ENCODE results near the gene CMTM8. TPM values are rescaled to one million over a fixed set of nuclear protein-coding genes. Genes with fewer than 3 reads are reported as not detected.
"Not testable (repeated sequence)": the region's sequence is repeated elsewhere in the genome, so short reads cannot be mapped to it uniquely, and the experiment has no call there.

CMTM8 gene
- total RNA-seq, 2 donors from 2014 or later = 5.2 to 7.2 TPM

- H3K4me3 Mint-ChIP-seq = no peak overlapping the region
- no peak overlapping the region for H3K27ac Mint-ChIP-seq
- no peaks in the 10 kb centered on the region for H3K36me3 Mint-ChIP-seq (ENCODE audit: low read depth)
- ATAC-seq (replicated peaks) = no peak
- H3K9me3 Mint-ChIP-seq = no peaks in the 10 kb centered on the region
- H3K27me3 Mint-ChIP-seq = no peaks in the 10 kb centered on the region
- H3K4me1 Mint-ChIP-seq = no peaks in the 10 kb centered on the region
Observed at GRCh38 chr3:32216172-32216783, 22.2 kb upstream of the CMTM8 start.

DNA sequence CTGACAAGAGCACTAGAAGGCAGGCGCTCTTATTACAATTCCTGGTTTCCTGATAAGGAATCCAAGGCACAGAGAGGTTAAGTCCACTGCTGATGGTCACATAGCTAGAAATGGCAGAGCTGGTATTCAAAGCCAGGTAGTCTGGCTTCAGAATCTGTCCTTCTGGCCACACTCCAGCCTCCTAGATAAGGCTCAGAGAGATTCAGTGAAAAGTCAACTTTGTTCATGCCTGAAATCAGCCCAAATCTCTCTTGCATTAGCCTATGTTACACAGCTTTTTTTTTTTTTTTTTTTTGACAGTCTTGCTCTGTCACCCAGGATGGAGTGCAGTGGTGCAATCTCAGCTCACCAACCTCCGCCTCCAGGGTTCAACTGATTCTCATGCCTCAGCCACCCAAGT is 21.1 kb upstream of the CMTM8 start:
- Mint-ChIP-seq H3K27ac (no peak overlapping the region), H3K4me3 (no peak overlapping the region), H3K27me3 (no peaks in the 10 kb centered on the region), H3K9me3 (no peaks in the 10 kb centered on the region), H3K36me3 (ENCODE audit: low read depth) (no peaks in the 10 kb centered on the region), H3K4me1 (no peaks in the 10 kb centered on the region)
- ATAC-seq (replicated peaks) = no peak

DNA sequence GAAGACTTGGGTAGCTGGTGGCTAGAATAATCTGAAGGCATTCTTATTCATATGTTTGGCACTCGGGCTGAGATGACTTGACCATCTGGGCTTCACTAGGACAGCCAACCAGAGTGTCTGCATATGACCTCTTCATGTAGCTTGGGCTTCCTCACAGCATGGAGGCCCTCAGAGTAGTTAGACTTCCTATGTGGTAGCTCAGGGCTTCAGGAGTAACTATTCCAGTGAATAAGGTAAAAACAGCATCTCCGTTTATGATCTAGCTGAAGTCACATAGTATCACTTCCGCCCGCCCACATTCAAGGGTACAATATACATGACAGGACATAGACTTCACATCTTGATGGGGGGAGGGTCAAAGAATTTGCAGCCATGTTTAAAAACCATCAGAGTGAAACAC is 18.9 kb upstream of the CMTM8 start:
- Mint-ChIP-seq H3K9me3 (no peaks in the 10 kb centered on the region), H3K27ac (no peak overlapping the region), H3K4me1 (no peaks in the 10 kb centered on the region), H3K27me3 (no peaks in the 10 kb centered on the region), H3K36me3 (ENCODE audit: low read depth) (no peaks in the 10 kb centered on the region), H3K4me3 (no peak overlapping the region)
- no peak for ATAC-seq (replicated peaks)

DNA sequence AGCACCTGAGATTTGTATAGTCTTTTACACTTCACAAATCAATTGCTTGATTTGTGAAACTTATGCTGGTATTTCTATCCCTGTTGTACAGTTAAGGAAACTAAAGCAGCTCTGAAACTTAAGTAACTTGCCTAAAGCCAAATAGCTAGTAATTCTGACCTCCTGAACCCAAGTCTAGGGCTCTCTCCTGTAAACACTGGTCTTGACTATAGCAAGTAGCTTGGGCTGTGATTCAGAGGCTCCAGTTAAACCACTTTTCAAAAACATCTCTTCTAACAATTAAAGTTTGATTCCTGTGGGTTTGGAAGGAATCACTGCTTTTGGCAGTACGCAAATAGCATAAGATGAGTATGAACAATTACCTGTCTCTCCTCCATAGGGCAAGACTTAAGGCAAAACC is 18.5 kb upstream of the CMTM8 start:
- Mint-ChIP-seq H3K36me3 (ENCODE audit: low read depth) (no peaks in the 10 kb centered on the region), H3K27ac (no peak overlapping the region), H3K9me3 (no peaks in the 10 kb centered on the region), H3K27me3 (no peaks in the 10 kb centered on the region), H3K4me1 (no peaks in the 10 kb centered on the region), H3K4me3 (no peak overlapping the region)
- ATAC-seq (replicated peaks) = no peak

GRCh38 chr3:32222950-32223349 is 15.5 kb upstream of the CMTM8 start:
- Mint-ChIP-seq H3K27me3 (no peaks in the 10 kb centered on the region), H3K4me3 (no peak overlapping the region), H3K27ac (no peak overlapping the region), H3K4me1 (peaks cover 4% of the 10 kb centered on the region), H3K9me3 (no peaks in the 10 kb centered on the region), H3K36me3 (ENCODE audit: low read depth) (no peaks in the 10 kb centered on the region)
- ATAC-seq (replicated peaks) = no peak

DNA sequence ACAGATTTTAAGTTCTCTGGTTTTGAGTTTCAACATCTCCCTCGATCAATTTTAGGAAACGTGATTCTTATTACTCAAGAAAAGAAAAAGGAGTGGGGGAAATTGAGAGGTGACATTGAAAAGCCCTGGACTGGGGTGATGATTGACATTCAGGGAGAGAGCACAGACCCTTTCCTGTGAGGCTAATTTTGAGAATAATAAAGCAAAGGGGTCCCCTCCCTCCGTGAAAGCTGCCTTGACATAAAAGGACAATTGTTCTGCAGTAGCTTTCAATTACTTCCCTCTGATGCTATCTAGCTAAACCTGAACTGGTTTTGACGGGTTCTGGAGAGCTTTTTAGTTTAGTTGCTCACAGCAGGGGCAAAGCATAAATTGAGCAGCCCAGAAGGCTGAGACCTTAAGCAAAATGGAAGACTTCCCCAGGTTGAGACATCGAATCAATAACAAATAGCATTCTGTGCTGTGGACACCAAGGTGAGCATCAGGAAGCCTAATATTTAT is 14.4 kb upstream of the CMTM8 start:
- Mint-ChIP-seq H3K36me3 (ENCODE audit: low read depth) (no peaks in the 10 kb centered on the region), H3K27ac (no peak overlapping the region), H3K9me3 (no peaks in the 10 kb centered on the region), H3K27me3 (no peaks in the 10 kb centered on the region), H3K4me1 (peaks cover 4% of the 10 kb centered on the region), H3K4me3 (no peak overlapping the region)
- no peak for ATAC-seq (replicated peaks)

DNA sequence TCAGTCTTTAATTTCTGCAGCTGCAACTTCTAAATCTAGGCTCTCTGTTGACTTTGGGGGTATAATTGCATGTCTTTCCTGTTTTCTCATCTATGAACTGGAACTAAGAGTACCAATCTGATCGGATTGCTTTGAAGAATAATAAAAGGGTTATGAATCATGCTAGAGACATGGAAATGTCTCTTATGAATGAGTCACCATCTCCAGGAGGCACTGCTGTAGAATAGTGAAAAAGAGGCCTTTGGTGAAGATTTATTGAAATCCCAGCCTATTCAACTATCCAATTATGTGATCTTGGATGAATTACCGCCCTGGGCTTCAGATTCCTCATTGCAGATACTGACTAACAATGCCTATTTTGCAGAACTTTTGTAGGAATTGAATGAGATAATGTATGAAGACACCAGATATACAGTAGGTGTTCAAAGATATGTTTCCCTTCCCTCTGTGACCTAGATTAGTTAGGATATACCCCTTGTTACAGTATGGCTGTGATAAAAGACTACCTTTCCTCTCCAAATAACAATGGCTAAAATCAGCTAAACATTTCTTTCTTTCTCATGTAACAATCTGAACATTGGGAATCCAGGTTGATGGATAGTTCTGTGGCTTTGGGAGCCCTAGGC is 11.5 kb upstream of the CMTM8 start:
- no peaks in the 10 kb centered on the region for H3K36me3 Mint-ChIP-seq (ENCODE audit: low read depth)
- H3K27me3 Mint-ChIP-seq = no peaks in the 10 kb centered on the region
- H3K9me3 Mint-ChIP-seq = no peaks in the 10 kb centered on the region
- H3K4me1 Mint-ChIP-seq = peaks cover 4% of the 10 kb centered on the region
- no peak overlapping the region for H3K4me3 Mint-ChIP-seq
- ATAC-seq (replicated peaks) = peak; percentile 88
- no peak overlapping the region for H3K27ac Mint-ChIP-seq

DNA sequence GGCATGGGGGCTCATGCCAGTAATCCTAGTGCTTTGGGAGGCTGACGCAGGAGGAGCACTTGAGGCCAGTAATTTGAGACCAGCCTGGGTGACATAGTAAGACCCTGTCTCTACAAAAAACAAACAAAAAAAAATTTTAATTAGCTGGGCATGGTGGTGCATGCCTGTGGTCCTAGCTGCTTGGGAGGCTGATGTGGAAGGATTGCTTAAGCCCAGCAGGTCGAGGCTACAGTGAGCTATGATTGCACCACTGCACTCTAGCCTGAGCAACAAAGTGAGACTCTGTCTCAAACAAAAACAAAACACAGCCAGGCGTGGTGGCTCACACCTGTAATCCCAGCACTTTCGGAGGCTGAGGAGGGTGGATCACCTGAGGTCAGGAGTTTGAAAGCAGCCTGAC is 9.7 kb upstream of the CMTM8 start:
- H3K27me3 Mint-ChIP-seq; H3K4me1 Mint-ChIP-seq; H3K36me3 Mint-ChIP-seq (ENCODE audit: low read depth); H3K4me3 Mint-ChIP-seq; ATAC-seq (replicated peaks); H3K9me3 Mint-ChIP-seq; H3K27ac Mint-ChIP-seq: not testable (repeated sequence)

GRCh38 chr3:32229565-32229964 is 8.9 kb upstream of the CMTM8 start:
- no peak overlapping the region for H3K27ac Mint-ChIP-seq
- ATAC-seq (replicated peaks) = no peak
- H3K36me3 Mint-ChIP-seq (ENCODE audit: low read depth) = no peaks in the 10 kb centered on the region

DNA sequence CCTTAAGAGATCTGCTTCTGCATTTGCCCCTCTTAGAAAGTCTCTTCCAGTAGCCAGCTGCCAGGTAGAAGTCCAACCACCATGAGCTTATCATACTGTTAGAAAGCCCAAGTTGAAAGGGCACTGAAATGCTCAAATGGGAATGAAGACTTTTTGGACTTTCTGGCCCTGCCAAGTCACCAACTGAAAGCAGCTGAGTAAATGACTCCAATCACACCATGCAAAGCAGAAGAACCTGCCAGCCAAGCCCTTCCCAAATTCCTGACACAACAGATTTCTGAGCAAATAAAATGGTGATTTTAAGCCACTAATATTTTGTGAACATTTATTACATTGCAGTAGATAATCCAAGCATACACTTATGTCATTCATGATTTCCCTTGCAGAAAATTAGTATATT is 2.1 kb upstream of the CMTM8 start:
- ATAC-seq (replicated peaks) = no peak
- Mint-ChIP-seq H3K9me3 (no peaks in the 10 kb centered on the region), H3K36me3 (ENCODE audit: low read depth) (no peaks in the 10 kb centered on the region), H3K4me1 (peaks cover 18% of the 10 kb centered on the region), H3K27ac (no peak overlapping the region), H3K4me3 (peak overlapping the region; percentile 80), H3K27me3 (no peaks in the 10 kb centered on the region)

More at GRCh38 chr3:32229565-32229964, 8.9 kb upstream of the CMTM8 start:
- no peak overlapping the region for H3K4me3 Mint-ChIP-seq
- H3K27me3 Mint-ChIP-seq = no peaks in the 10 kb centered on the region
- no peaks in the 10 kb centered on the region for H3K9me3 Mint-ChIP-seq
- peaks cover 4% of the 10 kb centered on the region for H3K4me1 Mint-ChIP-seq

DNA sequence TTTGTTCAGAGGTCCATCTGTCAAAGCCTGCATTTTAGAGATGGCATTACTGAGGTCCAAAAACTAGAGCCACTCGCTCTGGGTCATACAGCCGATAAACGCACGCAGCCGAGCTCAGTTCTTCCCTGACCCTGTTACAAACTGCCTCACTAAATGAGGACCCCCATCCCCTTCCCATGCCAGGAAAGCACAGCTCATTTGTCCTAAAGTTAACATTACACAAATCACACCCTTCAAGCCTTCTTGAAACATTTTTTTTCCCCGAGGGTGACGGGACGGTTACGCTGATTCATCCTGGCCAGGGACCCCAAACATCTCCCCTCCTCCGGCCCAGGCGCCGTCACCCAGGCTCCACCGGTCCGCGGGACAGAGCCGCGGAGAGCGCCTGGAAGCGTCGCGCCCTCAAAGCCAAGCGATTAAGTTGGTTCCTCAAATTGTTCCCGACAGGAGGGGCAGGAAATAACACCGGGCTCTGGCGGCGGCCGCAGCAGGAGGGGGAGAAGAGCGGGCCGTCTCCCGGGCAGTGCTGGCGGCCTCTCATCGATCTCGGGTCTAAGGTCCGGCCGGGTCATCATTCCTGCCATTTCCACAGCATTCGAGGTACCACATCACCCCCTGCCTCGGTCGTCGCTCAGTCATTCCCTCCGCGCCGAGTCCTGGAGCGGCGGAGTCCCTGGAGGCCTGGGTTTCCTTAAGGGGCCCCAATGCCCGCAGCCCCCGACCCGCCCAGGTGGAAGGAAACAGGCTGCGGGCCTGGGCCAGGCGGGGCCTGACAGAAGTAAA is 619 bp upstream of the CMTM8 start:
- H3K27ac Mint-ChIP-seq = no peak overlapping the region
- ATAC-seq (replicated peaks) = peak; percentile 8
- peak overlapping the region; percentile 80 for H3K4me3 Mint-ChIP-seq
- H3K4me1 Mint-ChIP-seq = peaks cover 31% of the 10 kb centered on the region
- peaks cover 10% of the 10 kb centered on the region for H3K36me3 Mint-ChIP-seq (ENCODE audit: low read depth)
- no peaks in the 10 kb centered on the region for H3K27me3 Mint-ChIP-seq
- no peaks in the 10 kb centered on the region for H3K9me3 Mint-ChIP-seq

GRCh38 chr3:32239307-32240158 is 1.1 kb downstream of the CMTM8 start:
- H3K27me3 Mint-ChIP-seq = no peaks in the 10 kb centered on the region
- no peaks in the 10 kb centered on the region for H3K9me3 Mint-ChIP-seq
- peak overlapping the region; percentile 83 for H3K4me3 Mint-ChIP-seq
- H3K27ac Mint-ChIP-seq = peak overlapping the region; percentile 45
- ATAC-seq (replicated peaks) = peak; percentile 1
- peaks cover 37% of the 10 kb centered on the region for H3K4me1 Mint-ChIP-seq
- H3K36me3 Mint-ChIP-seq (ENCODE audit: low read depth) = peaks cover 10% of the 10 kb centered on the region

DNA sequence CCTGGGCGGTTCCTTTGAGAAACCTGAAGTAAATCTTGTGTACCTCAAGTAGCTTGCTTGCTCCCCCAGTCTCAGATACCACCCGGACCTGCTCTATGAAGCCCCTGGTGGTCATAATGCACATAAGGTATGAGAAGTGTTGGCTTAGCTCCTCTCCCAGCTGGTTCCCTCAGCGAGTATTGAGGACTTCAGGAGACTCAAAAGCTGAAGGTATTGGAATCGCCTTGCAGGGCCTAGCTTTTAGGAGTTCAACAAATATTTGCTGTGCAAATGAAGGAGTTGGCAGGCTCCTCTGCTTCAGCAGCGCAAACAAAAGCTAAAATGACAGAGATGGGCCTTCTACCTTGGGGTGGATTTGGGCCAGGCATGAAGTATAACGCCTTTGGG is 1.7 kb downstream of the CMTM8 start:
- H3K27me3 Mint-ChIP-seq = no peaks in the 10 kb centered on the region
- peak overlapping the region; percentile 83 for H3K4me3 Mint-ChIP-seq
- no peaks in the 10 kb centered on the region for H3K9me3 Mint-ChIP-seq
- peaks cover 10% of the 10 kb centered on the region for H3K36me3 Mint-ChIP-seq (ENCODE audit: low read depth)
- H3K4me1 Mint-ChIP-seq = peaks cover 41% of the 10 kb centered on the region
- H3K27ac Mint-ChIP-seq = peak overlapping the region; percentile 45
- peak; percentile 32 for ATAC-seq (replicated peaks)

DNA sequence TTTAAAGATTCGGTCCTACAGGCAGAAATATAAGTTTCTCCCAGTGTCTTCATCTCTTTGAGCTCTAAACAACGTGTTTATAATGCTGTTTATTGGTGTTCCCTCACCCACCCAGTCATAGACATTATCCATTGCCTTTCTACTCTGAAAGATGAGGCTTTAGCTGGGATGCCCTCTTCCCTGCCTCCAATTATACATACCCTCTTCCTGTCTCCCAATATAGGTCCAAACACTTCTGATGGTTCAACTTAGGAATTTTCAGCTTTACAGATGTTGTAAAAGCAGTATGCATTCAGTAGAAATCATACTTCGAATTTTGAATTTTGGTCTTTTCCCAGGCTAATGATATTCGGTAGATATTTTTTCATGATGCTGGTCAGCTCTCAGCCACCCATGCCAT is 2.6 kb downstream of the CMTM8 start:
- ATAC-seq (replicated peaks) = no peak
- H3K36me3 Mint-ChIP-seq (ENCODE audit: low read depth) = peaks cover 10% of the 10 kb centered on the region
- peaks cover 48% of the 10 kb centered on the region for H3K4me1 Mint-ChIP-seq
- H3K27ac Mint-ChIP-seq = no peak overlapping the region
- H3K27me3 Mint-ChIP-seq = no peaks in the 10 kb centered on the region
- H3K9me3 Mint-ChIP-seq = no peaks in the 10 kb centered on the region
- H3K4me3 Mint-ChIP-seq = peak overlapping the region; percentile 83
